NOMO-1 treated with DMSO at 0.1 percent for 48 hours (cell line): Measurements from ENCODE around the gene LRCOL1.

ENCODE experiments used
- DNase-seq: peaks from one replicate; lab custom pipeline; 2025; ENCODE audit not compliant: unreplicated experiment; lab: John Stamatoyannopoulos, UW

LRCOL1 gene

GRCh38 chr12:132619386-132620112 is 9.2 kb upstream of the LRCOL1 start:
- DNase-seq, result no peak

GRCh38 chr12:132619071-132619385 is 8.6 kb upstream of the LRCOL1 start:
- no peak for DNase-seq

GRCh38 chr12:132618683-132619043 is 8.3 kb upstream of the LRCOL1 start, which contains the start of gene P2RX2:
Gene P2RX2, plus strand, starts transcription at chr12:132618776. Its CDS starts 41 bp downstream, at chr12:132618817.
- DNase-seq, result no peak

- no peak for DNase-seq
Observed at GRCh38 chr12:132617822-132618682, 7.7 kb upstream of the LRCOL1 start.

GRCh38 chr12:132617135-132617701 is 6.8 kb upstream of the LRCOL1 start:
- no peak for DNase-seq

- DNase-seq, result no peak
Observed at GRCh38 chr12:132615579-132616038, 5.2 kb upstream of the LRCOL1 start.

GRCh38 chr12:132614861-132615578 is 4.6 kb upstream of the LRCOL1 start:
- DNase-seq, result peak; percentile 59

- DNase-seq, result no peak
Observed at GRCh38 chr12:132614029-132614428, 3.6 kb upstream of the LRCOL1 start.

GRCh38 chr12:132611620-132612019 is 1.2 kb upstream of the LRCOL1 start:
- no peak for DNase-seq

GRCh38 chr12:132610866-132611602 is 652 bp upstream of the LRCOL1 start:
- DNase-seq, result no peak

GRCh38 chr12:132608231-132609171 is 1.9 kb downstream of the LRCOL1 start:
- DNase-seq, result no peak

- DNase-seq, result no peak
Observed at GRCh38 chr12:132606927-132607326, 3.5 kb downstream of the LRCOL1 start.

- no peak for DNase-seq
Observed at GRCh38 chr12:132606466-132606865, 3.9 kb downstream of the LRCOL1 start.

- DNase-seq, result no peak
Observed at GRCh38 chr12:132605892-132606291, 4.5 kb downstream of the LRCOL1 start.

GRCh38 chr12:132604668-132605441 is 5.5 kb downstream of the LRCOL1 start:
- DNase-seq, result no peak

GRCh38 chr12:132604151-132604618 is 6.2 kb downstream of the LRCOL1 start:
- DNase-seq, result no peak

- DNase-seq, result no peak
Observed at GRCh38 chr12:132603240-132604150, 6.9 kb downstream of the LRCOL1 start.
